GM23338 (cell line): ENCODE measurements around the gene HSPA1A. TPM values are rescaled to one million over a fixed set of nuclear protein-coding genes. Genes with fewer than 3 reads are reported as not detected.

Experiments
- ATAC-seq: fragments of 200-7000 bp; cut with Tn5 transposase; 3 replicates; pipeline ENCODE4 v1.9.1; 2020
- DNase-seq: peaks from one replicate; pipeline ENCODE4 v3.0.0-alpha.2; 2015; ENCODE audit warnings: low spot score
- H2AFZ ChIP-seq: fragments of 200-600 bp; sonication (generic); 2 replicates; pipeline ENCODE4 v1.8.0; 2016; ENCODE audit warnings: antibody characterized with exemption, mild to moderate bottlenecking, moderate library complexity
- H3F3A ChIP-seq: fragments of 200-600 bp; sonication (generic); replicated peaks from 2 replicates; pipeline ENCODE4 v1.8.0; 2017; ENCODE audit warnings: antibody characterized with exemption, mixed run types, low read depth
- H3K27ac ChIP-seq: fragments of 200-600 bp; sonication (generic); 2 replicates; pipeline ENCODE4 v1.6.1; 2016; ENCODE audit warnings: low read depth
- H3K27me3 ChIP-seq: fragments of 200-600 bp; sonication (generic); 2 replicates; pipeline ENCODE4 v1.8.0; 2016; ENCODE audit warnings: mild to moderate bottlenecking, mixed run types, moderate library complexity; ENCODE audit not compliant: insufficient read depth
- H3K36me3 ChIP-seq: fragments of 200-600 bp; sonication (generic); 2 replicates; pipeline ENCODE4 v1.8.0; 2016; ENCODE audit warnings: mild to moderate bottlenecking; ENCODE audit not compliant: insufficient read depth
- H3K4me1 ChIP-seq: fragments of 200-600 bp; sonication (generic); 2 replicates; pipeline ENCODE4 v1.8.0; 2016; ENCODE audit warnings: mild to moderate bottlenecking, moderate library complexity; ENCODE audit not compliant: insufficient read depth
- H3K4me2 ChIP-seq: fragments of 200-600 bp; sonication (generic); 2 replicates; pipeline ENCODE4 v1.7.1; 2017; ENCODE audit warnings: mixed run types
- H3K4me3 ChIP-seq: fragments of 200-600 bp; sonication (generic); 2 replicates; pipeline ENCODE4 v1.6.1; 2016; ENCODE audit warnings: mixed run types
- H3K79me2 ChIP-seq: fragments of 200-600 bp; sonication (generic); replicated peaks from 2 replicates; pipeline ENCODE4 v1.8.0; 2017; ENCODE audit warnings: mild to moderate bottlenecking; ENCODE audit not compliant: insufficient read depth
- H3K9me2 ChIP-seq: fragments of 200-600 bp; sonication (generic); 2 replicates; pipeline ENCODE4 v1.8.0; 2017; ENCODE audit not compliant: insufficient read depth
- H4K20me1 ChIP-seq: fragments of 200-600 bp; sonication (generic); replicated peaks from 2 replicates; pipeline ENCODE4 v1.8.0; 2017; ENCODE audit warnings: mild to moderate bottlenecking; ENCODE audit not compliant: insufficient read depth
- H3K27ac Mint-ChIP-seq: 2 replicates; pipeline ENCODE4 v1.8.0; 2020; ENCODE audit warnings: inconsistent platforms, mild to moderate bottlenecking, moderate library complexity, mixed read lengths
- H3K27me3 Mint-ChIP-seq: 3 replicates; pipeline ENCODE4 v1.8.0; 2022; ENCODE audit warnings: low read depth, mild to moderate bottlenecking, moderate library complexity, mixed read lengths, inconsistent platforms; ENCODE audit not compliant: insufficient read depth, poor library complexity
- H3K36me3 Mint-ChIP-seq: 3 replicates; pipeline ENCODE4 v1.8.0; 2021; ENCODE audit warnings: low read depth, mild to moderate bottlenecking, inconsistent platforms, moderate library complexity, mixed read lengths
- H3K4me1 Mint-ChIP-seq: 3 replicates; pipeline ENCODE4 v1.8.0; 2020; ENCODE audit warnings: mild to moderate bottlenecking, inconsistent platforms, mixed read lengths
- H3K4me3 Mint-ChIP-seq: 3 replicates; pipeline ENCODE4 v1.8.0; 2021; ENCODE audit warnings: moderate library complexity, mild to moderate bottlenecking, inconsistent platforms, mixed read lengths
- H3K9me3 Mint-ChIP-seq: 3 replicates; pipeline ENCODE4 v1.8.0; 2020; ENCODE audit warnings: moderate library complexity, mild to moderate bottlenecking, inconsistent platforms, mixed read lengths
- CREB1 ChIP-seq: fragments of 250-450 bp; sonication (Bioruptor Pico); IDR thresholded peaks from 2 replicates; pipeline ENCODE4 v1.5.0; 2020; ENCODE audit warnings: low read depth, mild to moderate bottlenecking, moderate library complexity
- EZH2 ChIP-seq: fragments of 200-600 bp; sonication (generic); IDR thresholded peaks from one replicate; pipeline ENCODE4 v1.8.0; 2017; ENCODE audit warnings: antibody characterized with exemption, mild to moderate bottlenecking, low read depth; ENCODE audit not compliant: unreplicated experiment
- EZH2phosphoT487 ChIP-seq: fragments of 200-600 bp; sonication (generic); IDR thresholded peaks from one replicate; pipeline ENCODE4 v1.8.1; 2018; ENCODE audit warnings: antibody characterized with exemption; ENCODE audit not compliant: unreplicated experiment
- JUNB ChIP-seq: IDR thresholded peaks from one replicate; pipeline ENCODE4 v1.6.1; 2016; ENCODE audit warnings: antibody characterized with exemption; ENCODE audit not compliant: unreplicated experiment
- NANOG ChIP-seq: IDR thresholded peaks from 2 replicates; pipeline ENCODE4 v1.6.1; 2016; ENCODE audit warnings: antibody characterized with exemption, borderline replicate concordance
- POLR2AphosphoS5 ChIP-seq: IDR thresholded peaks from 2 replicates; pipeline ENCODE4 v1.6.1; 2016; ENCODE audit warnings: antibody characterized with exemption, low read depth
- STAT1 ChIP-seq: IDR thresholded peaks from one replicate; pipeline ENCODE4 v1.6.1; 2016; ENCODE audit warnings: antibody characterized with exemption; ENCODE audit not compliant: unreplicated experiment
- ZNF114 ChIP-seq: fragments of 250-450 bp; sonication (Bioruptor Pico); IDR thresholded peaks from 2 replicates; pipeline ENCODE4 v1.5.0; 2020; ENCODE audit warnings: mild to moderate bottlenecking, moderate library complexity
- ZNF331 ChIP-seq: fragments of 250-450 bp; sonication (Bioruptor Pico); IDR thresholded peaks from 2 replicates; pipeline ENCODE4 v1.5.0; 2020; ENCODE audit warnings: low read depth, mild to moderate bottlenecking, moderate library complexity
- polyA plus RNA-seq: library from polyadenylated mRNA; unstranded; fragments of >200 nt; fragmentation: Nextera tagmentation; extraction: Ambion mirVana; gene quantifications from 2 replicates; pipeline ENCODE4 v1.2.1, GENCODE V29; 2016
- total RNA-seq: library from RNA; depleted of rRNA; stranded (reverse); fragments of >200 nt; shearing (Covaris generic); gene quantifications from 2 replicates; pipeline ENCODE4 v1.2.3, GENCODE V29; 2014
- TF ChIP-seq, protein P1 (sequence below): IDR thresholded peaks from 2 replicates; pipeline ENCODE4 v1.6.1; 2016; ENCODE audit warnings: antibody characterized with exemption
- TF ChIP-seq, protein P2 (sequence below): fragments of 250-450 bp; sonication (Bioruptor Pico); IDR thresholded peaks from 2 replicates; pipeline ENCODE4 v1.5.0; 2020; ENCODE audit warnings: mild to moderate bottlenecking, moderate library complexity
- TF ChIP-seq, protein P3 (sequence below): IDR thresholded peaks from one replicate; pipeline ENCODE4 v1.6.1; 2018; ENCODE audit warnings: antibody characterized with exemption; ENCODE audit not compliant: unreplicated experiment

Gene HSPA1A
- total and polyA plus RNA-seq, 2 experiments from 2014 or later, result 36.1 to 57.1 TPM

DNA sequence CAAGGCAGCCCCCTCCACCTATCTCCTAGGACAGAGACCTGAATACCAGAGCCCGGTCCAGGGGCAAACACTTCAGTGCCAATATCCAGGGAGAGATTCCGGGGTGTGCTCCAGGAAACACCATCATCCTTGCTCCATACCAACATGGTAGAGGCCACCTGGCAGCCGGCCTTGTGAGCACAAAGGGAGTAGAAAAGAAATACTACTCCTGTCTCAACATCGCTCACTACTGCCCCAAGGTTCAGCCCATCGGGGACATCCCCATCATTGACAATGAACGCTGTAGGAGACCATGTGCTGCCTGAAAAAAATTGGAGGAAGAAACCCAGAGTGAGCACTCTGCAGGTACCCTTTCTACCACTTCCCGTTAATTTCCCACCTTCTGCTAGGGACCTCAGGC is 45.8 kb downstream of the HSPA1A start:
- peaks cover 3% of the 10 kb centered on the region; the same call in 1 of the 2 replicates for H4K20me1 ChIP-seq
- H3K79me2 ChIP-seq, result peaks cover 8% of the 10 kb centered on the region; the same call in 1 of the 2 replicates
- Mint-ChIP-seq H3K36me3 (peaks cover 18% of the 10 kb centered on the region), H3K4me1 (peaks cover 8% of the 10 kb centered on the region), H3K27me3 (peaks cover 18% of the 10 kb centered on the region), H3K27ac (no peak overlapping the region), H3K4me3 (peak overlapping the region; percentile 95), H3K9me3 (peaks cover 2% of the 10 kb centered on the region; the same call in 1 of the 3 replicates)
- H3K27me3 ChIP-seq, result no peaks in the 10 kb centered on the region
- no peak overlapping the region for H3K27ac ChIP-seq
- H2AFZ ChIP-seq, result no peak overlapping the region
- H3K4me3 ChIP-seq, result peak overlapping the region; percentile 59; the same call in 1 of the 2 replicates
- no peak overlapping the region for H3K4me2 ChIP-seq
- H3K36me3 ChIP-seq, result no peaks in the 10 kb centered on the region
- no peaks in the 10 kb centered on the region for H3K9me2 ChIP-seq
- DNase-seq (no peak), ATAC-seq (no peak)
- H3K4me1 ChIP-seq, result peaks cover 12% of the 10 kb centered on the region; the same call in 1 of the 2 replicates
- peaks cover 12% of the 10 kb centered on the region; the same call in 1 of the 2 replicates for H3F3A ChIP-seq
- TF ChIP-seq, protein P1, sequence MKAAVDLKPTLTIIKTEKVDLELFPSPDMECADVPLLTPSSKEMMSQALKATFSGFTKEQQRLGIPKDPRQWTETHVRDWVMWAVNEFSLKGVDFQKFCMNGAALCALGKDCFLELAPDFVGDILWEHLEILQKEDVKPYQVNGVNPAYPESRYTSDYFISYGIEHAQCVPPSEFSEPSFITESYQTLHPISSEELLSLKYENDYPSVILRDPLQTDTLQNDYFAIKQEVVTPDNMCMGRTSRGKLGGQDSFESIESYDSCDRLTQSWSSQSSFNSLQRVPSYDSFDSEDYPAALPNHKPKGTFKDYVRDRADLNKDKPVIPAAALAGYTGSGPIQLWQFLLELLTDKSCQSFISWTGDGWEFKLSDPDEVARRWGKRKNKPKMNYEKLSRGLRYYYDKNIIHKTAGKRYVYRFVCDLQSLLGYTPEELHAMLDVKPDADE, result no peak
- TF ChIP-seq ZNF114 (no peak), EZH2phosphoT487 (no peak), CREB1 (no peak), JUNB (no peak), ZNF331 (CRISPR knock-in tag) (no peak), NANOG (no peak), EZH2 (no peak), POLR2AphosphoS5 (no peak), STAT1 (no peak)
- TF ChIP-seq, protein P2, sequence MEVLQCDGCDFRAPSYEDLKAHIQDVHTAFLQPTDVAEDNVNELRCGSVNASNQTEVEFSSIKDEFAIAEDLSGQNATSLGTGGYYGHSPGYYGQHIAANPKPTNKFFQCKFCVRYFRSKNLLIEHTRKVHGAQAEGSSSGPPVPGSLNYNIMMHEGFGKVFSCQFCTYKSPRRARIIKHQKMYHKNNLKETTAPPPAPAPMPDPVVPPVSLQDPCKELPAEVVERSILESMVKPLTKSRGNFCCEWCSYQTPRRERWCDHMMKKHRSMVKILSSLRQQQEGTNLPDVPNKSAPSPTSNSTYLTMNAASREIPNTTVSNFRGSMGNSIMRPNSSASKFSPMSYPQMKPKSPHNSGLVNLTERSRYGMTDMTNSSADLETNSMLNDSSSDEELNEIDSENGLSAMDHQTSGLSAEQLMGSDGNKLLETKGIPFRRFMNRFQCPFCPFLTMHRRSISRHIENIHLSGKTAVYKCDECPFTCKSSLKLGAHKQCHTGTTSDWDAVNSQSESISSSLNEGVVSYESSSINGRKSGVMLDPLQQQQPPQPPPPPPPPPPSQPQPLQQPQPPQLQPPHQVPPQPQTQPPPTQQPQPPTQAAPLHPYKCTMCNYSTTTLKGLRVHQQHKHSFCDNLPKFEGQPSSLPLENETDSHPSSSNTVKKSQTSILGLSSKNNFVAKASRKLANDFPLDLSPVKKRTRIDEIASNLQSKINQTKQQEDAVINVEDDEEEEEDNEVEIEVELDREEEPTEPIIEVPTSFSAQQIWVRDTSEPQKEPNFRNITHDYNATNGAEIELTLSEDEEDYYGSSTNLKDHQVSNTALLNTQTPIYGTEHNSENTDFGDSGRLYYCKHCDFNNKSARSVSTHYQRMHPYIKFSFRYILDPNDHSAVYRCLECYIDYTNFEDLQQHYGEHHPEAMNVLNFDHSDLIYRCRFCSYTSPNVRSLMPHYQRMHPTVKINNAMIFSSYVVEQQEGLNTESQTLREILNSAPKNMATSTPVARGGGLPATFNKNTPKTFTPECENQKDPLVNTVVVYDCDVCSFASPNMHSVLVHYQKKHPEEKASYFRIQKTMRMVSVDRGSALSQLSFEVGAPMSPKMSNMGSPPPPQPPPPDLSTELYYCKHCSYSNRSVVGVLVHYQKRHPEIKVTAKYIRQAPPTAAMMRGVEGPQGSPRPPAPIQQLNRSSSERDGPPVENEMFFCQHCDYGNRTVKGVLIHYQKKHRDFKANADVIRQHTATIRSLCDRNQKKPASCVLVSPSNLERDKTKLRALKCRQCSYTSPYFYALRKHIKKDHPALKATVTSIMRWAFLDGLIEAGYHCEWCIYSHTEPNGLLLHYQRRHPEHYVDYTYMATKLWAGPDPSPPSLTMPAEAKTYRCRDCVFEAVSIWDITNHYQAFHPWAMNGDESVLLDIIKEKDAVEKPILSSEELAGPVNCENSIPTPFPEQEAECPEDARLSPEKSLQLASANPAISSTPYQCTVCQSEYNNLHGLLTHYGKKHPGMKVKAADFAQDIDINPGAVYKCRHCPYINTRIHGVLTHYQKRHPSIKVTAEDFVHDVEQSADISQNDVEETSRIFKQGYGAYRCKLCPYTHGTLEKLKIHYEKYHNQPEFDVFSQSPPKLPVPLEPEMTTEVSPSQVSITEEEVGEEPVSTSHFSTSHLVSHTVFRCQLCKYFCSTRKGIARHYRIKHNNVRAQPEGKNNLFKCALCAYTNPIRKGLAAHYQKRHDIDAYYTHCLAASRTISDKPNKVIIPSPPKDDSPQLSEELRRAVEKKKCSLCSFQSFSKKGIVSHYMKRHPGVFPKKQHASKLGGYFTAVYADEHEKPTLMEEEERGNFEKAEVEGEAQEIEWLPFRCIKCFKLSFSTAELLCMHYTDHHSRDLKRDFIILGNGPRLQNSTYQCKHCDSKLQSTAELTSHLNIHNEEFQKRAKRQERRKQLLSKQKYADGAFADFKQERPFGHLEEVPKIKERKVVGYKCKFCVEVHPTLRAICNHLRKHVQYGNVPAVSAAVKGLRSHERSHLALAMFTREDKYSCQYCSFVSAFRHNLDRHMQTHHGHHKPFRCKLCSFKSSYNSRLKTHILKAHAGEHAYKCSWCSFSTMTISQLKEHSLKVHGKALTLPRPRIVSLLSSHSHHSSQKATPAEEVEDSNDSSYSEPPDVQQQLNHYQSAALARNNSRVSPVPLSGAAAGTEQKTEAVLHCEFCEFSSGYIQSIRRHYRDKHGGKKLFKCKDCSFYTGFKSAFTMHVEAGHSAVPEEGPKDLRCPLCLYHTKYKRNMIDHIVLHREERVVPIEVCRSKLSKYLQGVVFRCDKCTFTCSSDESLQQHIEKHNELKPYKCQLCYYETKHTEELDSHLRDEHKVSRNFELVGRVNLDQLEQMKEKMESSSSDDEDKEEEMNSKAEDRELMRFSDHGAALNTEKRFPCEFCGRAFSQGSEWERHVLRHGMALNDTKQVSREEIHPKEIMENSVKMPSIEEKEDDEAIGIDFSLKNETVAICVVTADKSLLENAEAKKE, result no peak
- TF ChIP-seq, protein P3, sequence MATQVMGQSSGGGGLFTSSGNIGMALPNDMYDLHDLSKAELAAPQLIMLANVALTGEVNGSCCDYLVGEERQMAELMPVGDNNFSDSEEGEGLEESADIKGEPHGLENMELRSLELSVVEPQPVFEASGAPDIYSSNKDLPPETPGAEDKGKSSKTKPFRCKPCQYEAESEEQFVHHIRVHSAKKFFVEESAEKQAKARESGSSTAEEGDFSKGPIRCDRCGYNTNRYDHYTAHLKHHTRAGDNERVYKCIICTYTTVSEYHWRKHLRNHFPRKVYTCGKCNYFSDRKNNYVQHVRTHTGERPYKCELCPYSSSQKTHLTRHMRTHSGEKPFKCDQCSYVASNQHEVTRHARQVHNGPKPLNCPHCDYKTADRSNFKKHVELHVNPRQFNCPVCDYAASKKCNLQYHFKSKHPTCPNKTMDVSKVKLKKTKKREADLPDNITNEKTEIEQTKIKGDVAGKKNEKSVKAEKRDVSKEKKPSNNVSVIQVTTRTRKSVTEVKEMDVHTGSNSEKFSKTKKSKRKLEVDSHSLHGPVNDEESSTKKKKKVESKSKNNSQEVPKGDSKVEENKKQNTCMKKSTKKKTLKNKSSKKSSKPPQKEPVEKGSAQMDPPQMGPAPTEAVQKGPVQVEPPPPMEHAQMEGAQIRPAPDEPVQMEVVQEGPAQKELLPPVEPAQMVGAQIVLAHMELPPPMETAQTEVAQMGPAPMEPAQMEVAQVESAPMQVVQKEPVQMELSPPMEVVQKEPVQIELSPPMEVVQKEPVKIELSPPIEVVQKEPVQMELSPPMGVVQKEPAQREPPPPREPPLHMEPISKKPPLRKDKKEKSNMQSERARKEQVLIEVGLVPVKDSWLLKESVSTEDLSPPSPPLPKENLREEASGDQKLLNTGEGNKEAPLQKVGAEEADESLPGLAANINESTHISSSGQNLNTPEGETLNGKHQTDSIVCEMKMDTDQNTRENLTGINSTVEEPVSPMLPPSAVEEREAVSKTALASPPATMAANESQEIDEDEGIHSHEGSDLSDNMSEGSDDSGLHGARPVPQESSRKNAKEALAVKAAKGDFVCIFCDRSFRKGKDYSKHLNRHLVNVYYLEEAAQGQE, result no peak
